GM20000 (cell line): ENCODE measurements around the gene DCANP1.

Experiments used
- DNase-seq: peaks from one replicate; pipeline ENCODE4 v3.0.0; 2012; ENCODE audit warnings: low spot score
- CTCF ChIP-seq: IDR thresholded peaks from 2 replicates; pipeline ENCODE4 v1.5.1; 2012; ENCODE audit warnings: mild to moderate bottlenecking, control low read depth; ENCODE audit errors: extremely low read depth, missing control alignments

Gene DCANP1

DNA sequence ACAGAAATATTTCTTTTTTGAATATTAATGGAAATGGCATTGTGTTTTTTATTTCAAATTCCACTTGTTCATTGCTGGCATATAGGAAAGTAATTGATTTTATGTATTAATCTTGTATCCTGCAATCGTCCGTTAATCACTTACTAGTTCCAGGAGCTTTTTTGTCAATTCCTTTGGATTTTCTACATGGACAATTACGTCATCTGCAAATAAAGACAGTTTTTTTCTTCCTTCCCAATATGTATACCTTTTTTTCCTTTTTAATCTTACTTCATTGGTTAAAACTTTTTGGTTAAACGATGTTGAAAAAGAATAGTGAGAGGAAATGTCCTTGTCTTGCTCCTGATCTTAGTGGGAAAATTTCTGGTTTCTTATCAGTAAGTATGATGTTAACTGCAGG, 6.5 kb upstream of the DCANP1 start:
- no peak for TF ChIP-seq CTCF
- DNase-seq, result no peak

DNA sequence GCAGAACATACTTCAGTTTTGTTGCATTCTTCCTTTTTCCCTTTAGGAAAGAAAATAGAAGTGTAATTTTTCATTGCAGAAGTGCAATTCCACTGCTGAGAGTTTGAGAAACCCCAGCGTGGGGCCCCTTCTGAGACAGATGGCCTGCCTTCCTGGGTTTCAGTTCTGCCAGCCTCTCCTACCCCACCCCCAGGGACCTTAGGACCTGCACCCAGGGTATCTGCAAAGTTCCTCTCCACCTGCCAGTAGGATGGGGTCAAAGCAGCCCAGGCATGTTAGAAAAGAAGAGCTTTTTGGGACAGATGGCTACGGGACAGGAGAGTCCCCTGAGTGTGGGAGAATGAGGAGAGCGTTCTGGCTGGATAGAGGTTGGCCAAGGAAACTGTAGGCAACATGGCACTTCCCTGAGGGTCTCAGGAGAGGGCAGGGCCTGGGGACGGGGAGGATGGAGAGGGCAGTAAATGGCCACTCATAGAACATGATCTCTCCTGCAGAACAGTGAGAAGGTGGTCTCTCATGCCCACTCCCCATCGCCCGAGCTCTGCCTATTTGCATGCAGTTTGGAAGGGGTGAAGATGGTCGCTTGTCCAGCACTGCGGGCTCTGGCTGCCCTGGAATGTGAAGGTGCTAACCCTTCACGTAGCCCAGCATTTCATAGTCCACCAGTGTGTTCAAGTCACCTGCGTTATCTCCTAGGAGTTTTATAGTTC, 5.3 kb upstream of the DCANP1 start, which contains the start of gene TIFAB:
TSS of gene TIFAB (minus strand) at position 31 of the 710 bp plus-strand sequence. CDS start 2,412 bp downstream, outside the sequence.
- no peak for TF ChIP-seq CTCF
- no peak for DNase-seq

GRCh38 chr5:135451581-135452320, 4.6 kb upstream of the DCANP1 start:
- TF ChIP-seq CTCF, result no peak
- DNase-seq, result no peak

- no peak for TF ChIP-seq CTCF
- DNase-seq, result no peak
These were observed 3.8 kb upstream of the DCANP1 start for GRCh38 chr5:135450952-135451351.

- DNase-seq, result no peak
- no peak for TF ChIP-seq CTCF
These were observed 3.2 kb upstream of the DCANP1 start for GRCh38 chr5:135450336-135450735.

DNA sequence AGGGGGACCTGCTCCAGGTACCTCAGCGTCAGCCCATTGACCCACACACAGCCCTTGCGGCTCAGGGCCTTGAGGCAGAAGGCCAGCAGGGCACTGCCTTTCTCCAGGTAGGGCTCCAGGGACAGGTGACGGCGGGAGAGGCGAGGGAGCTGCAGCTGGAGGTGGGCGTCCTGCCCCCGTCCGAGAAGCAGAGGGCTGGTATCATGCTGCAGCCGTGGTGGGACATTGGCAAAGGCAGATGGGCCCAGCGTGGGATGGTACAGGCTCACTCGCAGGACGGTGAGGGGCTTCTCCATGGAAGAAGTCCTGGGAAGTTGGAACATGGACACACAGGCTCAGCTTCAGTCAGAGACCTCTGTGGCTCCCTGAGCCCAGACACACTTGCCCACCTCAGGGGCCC, 2.5 kb upstream of the DCANP1 start:
- DNase-seq, result no peak
- no peak for TF ChIP-seq CTCF

DNA sequence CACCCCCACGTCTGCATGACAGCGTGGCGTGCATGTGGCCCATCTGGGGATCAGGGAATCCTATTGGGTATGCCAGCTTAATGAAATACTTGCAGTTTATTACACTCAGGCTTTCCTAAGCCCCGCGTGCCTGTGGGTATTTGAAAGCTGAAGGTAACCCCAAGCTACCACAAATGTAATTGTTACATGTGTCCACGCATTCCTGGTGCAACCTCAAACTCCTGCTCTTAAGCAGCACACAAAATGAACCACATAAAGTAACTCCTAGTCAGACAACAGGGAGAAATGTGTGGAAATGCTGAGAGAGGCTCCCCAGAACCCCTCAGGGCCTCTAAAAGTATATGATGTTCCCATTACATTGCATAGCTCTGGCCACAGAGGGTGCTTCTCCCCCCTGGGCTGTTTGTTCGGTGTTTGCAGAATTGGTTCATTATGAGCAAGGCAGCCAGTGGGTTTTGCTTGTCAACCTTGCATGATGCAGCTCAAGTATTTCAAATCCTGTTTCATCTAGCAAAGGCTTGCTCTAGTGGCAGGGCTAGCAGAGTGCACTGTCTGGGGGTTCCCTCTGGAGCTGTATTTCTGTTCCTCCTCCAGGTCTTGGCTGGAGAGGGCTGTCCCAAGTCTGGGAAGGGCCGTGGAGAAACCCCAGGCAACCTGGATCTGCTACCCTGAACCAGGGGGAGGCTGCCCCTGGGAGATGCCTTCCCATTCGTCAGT, 1.8 kb upstream of the DCANP1 start:
- no peak for DNase-seq

More for the DNA sequence above, 1.8 kb upstream of the DCANP1 start:
- no peak for TF ChIP-seq CTCF
